Lung microvascular endothelial cell (primary cell): ENCODE data around the gene C16orf54. TPM values are rescaled to one million over a fixed set of nuclear protein-coding genes. Genes with fewer than 3 reads are reported as not detected.
"Not testable (repeated sequence)": the region's sequence is repeated elsewhere in the genome, so short reads cannot be mapped to it uniquely, and the experiment has no call there.

ENCODE experiments used
- DNase-seq, 2 donors: peaks; one replicate each; pipeline versions ENCODE4 v3.0.0 to v3.0.0-alpha.2; 2010; ENCODE audit warnings: low read depth in 2 of 2
- total RNA-seq: library from RNA; depleted of rRNA; stranded (reverse); fragments of >200 nt; gene quantifications from 2 replicates; pipeline ENCODE4 v1.2.1, GENCODE V29; 2014

C16orf54 gene
- total RNA-seq, 1 donor from 2014 or later = not detected

GRCh38 chr16:29740630-29741015 is 5.2 kb downstream of the C16orf54 start:
- DNase-seq = not testable (repeated sequence)

GRCh38 chr16:29739927-29740629 is 5.7 kb downstream of the C16orf54 start:
- not testable (repeated sequence) for DNase-seq

- DNase-seq = no peak
Measured at GRCh38 chr16:29738514-29738913, 7.3 kb downstream of the C16orf54 start.

GRCh38 chr16:29737713-29738112 is 8.1 kb downstream of the C16orf54 start:
- DNase-seq = no peak

- DNase-seq = no peak
Measured at GRCh38 chr16:29736764-29737163, 9.0 kb downstream of the C16orf54 start.

GRCh38 chr16:29736112-29736511 is 9.7 kb downstream of the C16orf54 start:
- DNase-seq = peak in 1 of 2 donors; percentile 15

- DNase-seq = no peak
Measured at GRCh38 chr16:29734786-29735185, 11.0 kb downstream of the C16orf54 start.

- not testable (repeated sequence) for DNase-seq
Measured at GRCh38 chr16:29731768-29732601, 13.8 kb downstream of the C16orf54 start.

GRCh38 chr16:29730649-29731048 is 15.1 kb downstream of the C16orf54 start:
- DNase-seq = no peak

GRCh38 chr16:29729116-29729521 is 16.7 kb downstream of the C16orf54 start:
- peak; percentile 47 to 61 for DNase-seq

GRCh38 chr16:29727452-29727851 is 18.3 kb downstream of the C16orf54 start:
- DNase-seq = no peak

- DNase-seq = no peak
Measured at GRCh38 chr16:29726845-29727377, 18.9 kb downstream of the C16orf54 start.

GRCh38 chr16:29721167-29721879 is 24.5 kb downstream of the C16orf54 start:
- DNase-seq = peak; percentile 35 to 72

GRCh38 chr16:29720703-29721102 is 25.1 kb downstream of the C16orf54 start:
- no peak for DNase-seq

- no peak for DNase-seq
Measured at GRCh38 chr16:29719063-29719462, 26.7 kb downstream of the C16orf54 start.

GRCh38 chr16:29717113-29717512 is 28.7 kb downstream of the C16orf54 start:
- no peak for DNase-seq

- no peak for DNase-seq
Measured at GRCh38 chr16:29714972-29715371, 30.8 kb downstream of the C16orf54 start.

GRCh38 chr16:29714396-29714795 is 31.4 kb downstream of the C16orf54 start:
- DNase-seq = no peak

GRCh38 chr16:29712809-29713208 is 33.0 kb downstream of the C16orf54 start:
- DNase-seq = no peak

GRCh38 chr16:29710227-29711219 is 35.3 kb downstream of the C16orf54 start:
- DNase-seq = peak; percentile 60 to 67

GRCh38 chr16:29709657-29710056 is 36.1 kb downstream of the C16orf54 start:
- DNase-seq = not testable (repeated sequence)
